CD14-positive monocyte (primary cell): ENCODE measurements around the gene TDRD1. TPM values are rescaled to one million over a fixed set of nuclear protein-coding genes. Genes with fewer than 3 reads are reported as not detected.

ENCODE experiments used
- DNase-seq, 3 donors: peaks; one replicate each; pipeline ENCODE4 v3.0.0-alpha.2; 2011 to 2022
- H2AFZ ChIP-seq: 2 replicates; pipeline ENCODE4 v1.6.0; 2012; ENCODE audit warnings: mild to moderate bottlenecking, low read depth, low read length, inconsistent platforms; ENCODE audit not compliant: insufficient read depth, poor library complexity, severe bottlenecking
- H3K27ac ChIP-seq, 2 donors: 1 replicate in 1 of 2; 2 replicates in 1 of 2; pipeline ENCODE4 v1.5.1; 2012 to 2013; ENCODE audit warnings: low read length in 2 of 2, control low read depth in 1 of 2, inconsistent platforms in 1 of 2, low read depth in 1 of 2, mild to moderate bottlenecking in 1 of 2
- H3K27me3 ChIP-seq, 2 donors: one replicate each; pipeline versions ENCODE4 v1.6.0 to v1.6.1; 2011 to 2013; ENCODE audit warnings: low read length in 2 of 2; ENCODE audit not compliant: control insufficient read depth in 2 of 2, insufficient read depth in 2 of 2
- H3K36me3 ChIP-seq, 2 donors: replicated peaks in 1 of 2; 1 replicate in 1 of 2; 2 replicates in 1 of 2; pipeline versions ENCODE4 v1.5.1 to v1.6.1; 2012 to 2013; ENCODE audit warnings: low read length in 2 of 2, control low read depth in 1 of 2, inconsistent platforms in 1 of 2, mild to moderate bottlenecking in 1 of 2; ENCODE audit not compliant: insufficient read depth in 2 of 2, control insufficient read depth in 1 of 2
- H3K4me1 ChIP-seq, 2 donors: 1 replicate in 1 of 2; 2 replicates in 1 of 2; pipeline versions ENCODE4 v1.5.1 to v1.6.1; 2012 to 2013; ENCODE audit warnings: low read length in 2 of 2, control low read depth in 1 of 2, inconsistent platforms in 1 of 2, mild to moderate bottlenecking in 1 of 2, moderate library complexity in 1 of 2; ENCODE audit not compliant: insufficient read depth in 2 of 2, control insufficient read depth in 1 of 2
- H3K4me2 ChIP-seq: replicated peaks from 2 replicates; pipeline ENCODE3; 2012; ENCODE audit warnings: low read length, moderate library complexity, mild to moderate bottlenecking; ENCODE audit not compliant: poor library complexity, severe bottlenecking; ENCODE audit errors: extremely low read depth
- H3K4me3 ChIP-seq, 3 experiments: fragments of 200-600 bp in 1 of 3; sonication (generic) in 1 of 3; replicated peaks in 1 of 3; 1 replicate in 2 of 3; 2 replicates in 1 of 3; pipeline ENCODE4 v1.5.1; 2011 to 2013; ENCODE audit warnings: low read length in 3 of 3, mild to moderate bottlenecking in 3 of 3, control low read depth in 2 of 3, low read depth in 2 of 3, inconsistent platforms in 1 of 3, moderate library complexity in 1 of 3
- H3K79me2 ChIP-seq: 2 replicates; pipeline ENCODE4 v1.6.0; 2012; ENCODE audit warnings: mild to moderate bottlenecking, control low read depth, inconsistent platforms, low read length, moderate library complexity; ENCODE audit not compliant: insufficient read depth
- H3K9ac ChIP-seq: 2 replicates; pipeline ENCODE4 v1.6.0; 2017; ENCODE audit warnings: low read length, mild to moderate bottlenecking; ENCODE audit not compliant: insufficient read depth, poor library complexity, severe bottlenecking
- H3K9me3 ChIP-seq, 2 donors: replicated peaks in 1 of 2; 1 replicate in 1 of 2; 2 replicates in 1 of 2; pipeline versions ENCODE4 v1.5.1 to v1.6.1; 2012 to 2013; ENCODE audit warnings: low read length in 2 of 2, control low read depth in 1 of 2; ENCODE audit not compliant: control insufficient read depth in 1 of 2, insufficient read depth in 1 of 2
- H4K20me1 ChIP-seq: 2 replicates; pipeline ENCODE4 v1.6.0; 2012; ENCODE audit warnings: mild to moderate bottlenecking, low read length, control low read depth, moderate library complexity; ENCODE audit not compliant: insufficient read depth
- H3K27ac Mint-ChIP-seq, 7 donors: one replicate each; pipeline ENCODE4 v1.8.0; 2020; ENCODE audit warnings: mild to moderate bottlenecking in 7 of 7, mixed read lengths in 7 of 7, moderate library complexity in 6 of 7, inconsistent platforms in 2 of 7
- H3K27me3 Mint-ChIP-seq, 3 donors: one replicate each; pipeline ENCODE4 v1.8.0; 2021 to 2022; ENCODE audit warnings: low read depth in 3 of 3, mild to moderate bottlenecking in 3 of 3, mixed read lengths in 3 of 3, moderate library complexity in 3 of 3, inconsistent platforms in 1 of 3
- H3K36me3 Mint-ChIP-seq, 2 donors: one replicate each; pipeline ENCODE4 v1.8.0; 2020; ENCODE audit warnings: mixed read lengths in 2 of 2, inconsistent platforms in 1 of 2, mild to moderate bottlenecking in 1 of 2
- H3K4me1 Mint-ChIP-seq: one replicate; pipeline ENCODE4 v1.8.0; 2020; ENCODE audit warnings: mild to moderate bottlenecking, mixed read lengths
- H3K4me3 Mint-ChIP-seq, 2 donors: one replicate each; pipeline ENCODE4 v1.8.0; 2020; ENCODE audit warnings: mild to moderate bottlenecking in 2 of 2, mixed read lengths in 2 of 2, moderate library complexity in 1 of 2
- H3K9me3 Mint-ChIP-seq, 7 donors: one replicate each; pipeline ENCODE4 v1.8.0; 2020 to 2022; ENCODE audit warnings: mixed read lengths in 7 of 7, mild to moderate bottlenecking in 6 of 7, moderate library complexity in 6 of 7, inconsistent platforms in 2 of 7
- CTCF ChIP-seq: fragments of 200-600 bp; IDR thresholded peaks from one replicate; pipeline ENCODE4 v1.8.0; 2022; ENCODE audit warnings: antibody characterized with exemption, mild to moderate bottlenecking
- WGBS: methylation state at CpG from one replicate; pipeline ENCODE4 v1.1.5; 2013; ENCODE audit warnings: missing lambda C conversion rate; ENCODE audit not compliant: insufficient coverage; 5-methylcytosine and 5-hydroxymethylcytosine counted together
- intact Hi-C, 2 donors: fragments of 100-400 bp; cut with micrococcal nuclease; formaldehyde crosslinking; loops; one replicate each; pipeline versions ENCODE4 v1.15.0 to v1.15.1; 2023
- polyA plus RNA-seq, 3 donors: library from polyadenylated mRNA; depleted of rRNA in 1 of 3; unstranded in 2 of 3; stranded (reverse) in 1 of 3; fragments of 300-500 nt in 2 of 3; fragments of >200 nt in 1 of 3; fragmentation: Illumina TruSeq in 2 of 3; gene quantifications; 1 replicate in 2 of 3; 2 replicates in 1 of 3; pipeline ENCODE4 v1.2.3, GENCODE V29; 2012 to 2021

Gene TDRD1
- polyA plus RNA-seq, 3 donors = not detected

- H3K4me1 ChIP-seq = no peaks in the 10 kb centered on the region
- no peak overlapping the region for H3K27ac ChIP-seq
- no peaks in the 10 kb centered on the region for H3K36me3 ChIP-seq
- Mint-ChIP-seq H3K4me1 (no peaks in the 10 kb centered on the region), H3K4me3 (no peak overlapping the region), H3K27ac (no peak overlapping the region), H3K36me3 (no peaks in the 10 kb centered on the region), H3K9me3 (peaks cover 0 to 5% (median 0%) of the 10 kb centered on the region in 7 donors), H3K27me3 (peaks cover 1 to 16% (median 2%) of the 10 kb centered on the region in 3 donors)
- no peaks in the 10 kb centered on the region for H4K20me1 ChIP-seq
- no peaks in the 10 kb centered on the region for H3K79me2 ChIP-seq
- peaks cover 2 to 5% of the 10 kb centered on the region in 2 donors for H3K27me3 ChIP-seq
- no peak for TF ChIP-seq CTCF
- H3K9me3 ChIP-seq = no peaks in the 10 kb centered on the region
- no peak overlapping the region for H2AFZ ChIP-seq
- no CpG with 5 or more reads among the region's 4 CpGs for WGBS
- intact Hi-C loops = no loop called here
- no peak for DNase-seq
- H3K4me2 ChIP-seq = no peak overlapping the region
- H3K9ac ChIP-seq = no peak overlapping the region
- H3K4me3 ChIP-seq = no peak overlapping the region
These were observed 42.1 kb downstream of the TDRD1 start for GRCh38 chr10:114221235-114221634.

GRCh38 chr10:114223066-114223465, 43.9 kb downstream of the TDRD1 start:
- no peaks in the 10 kb centered on the region for H3K36me3 ChIP-seq
- H3K36me3 Mint-ChIP-seq = no peaks in the 10 kb centered on the region

More at GRCh38 chr10:114223066-114223465, 43.9 kb downstream of the TDRD1 start:
- Histone ChIP-seq H4K20me1 (no peaks in the 10 kb centered on the region), H3K79me2 (no peaks in the 10 kb centered on the region), H3K4me3 (no peak overlapping the region), H2AFZ (no peak overlapping the region), H3K9ac (no peak overlapping the region), H3K27me3 (peaks cover 2 to 3% of the 10 kb centered on the region in 2 donors), H3K9me3 (no peaks in the 10 kb centered on the region), H3K27ac (no peak overlapping the region), H3K4me1 (no peaks in the 10 kb centered on the region), H3K4me2 (no peak overlapping the region)
- Mint-ChIP-seq H3K4me1 (no peaks in the 10 kb centered on the region), H3K4me3 (no peak overlapping the region), H3K9me3 (peaks cover 0 to 5% (median 0%) of the 10 kb centered on the region in 7 donors), H3K27me3 (peaks cover 2 to 15% (median 3%) of the 10 kb centered on the region in 3 donors), H3K27ac (no peak overlapping the region)
- no peak for DNase-seq
- TF ChIP-seq CTCF = no peak
- 100% methylated on average over 1 of the region's 4 CpGs for WGBS
- intact Hi-C loops = no loop called here
